Tibial nerve (tissue), 4 donors: ENCODE measurements around the gene DUSP23. TPM values are rescaled to one million over a fixed set of nuclear protein-coding genes. Genes with fewer than 3 reads are reported as not detected.

Experiments
- DNase-seq, 2 donors: peaks; one replicate each; pipeline ENCODE4 v3.0.0-alpha.2; 2019; ENCODE audit warnings: low spot score in 2 of 2
- H3K27ac ChIP-seq, 4 donors: fragments of 200-600 bp; sonication (generic) in 3 of 4; one replicate each; pipeline ENCODE4 v1.5.1; 2017 to 2019; ENCODE audit warnings: mild to moderate bottlenecking in 1 of 4
- H3K27me3 ChIP-seq, 2 donors: fragments of 200-600 bp; sonication (generic) in 1 of 2; one replicate each; pipeline versions ENCODE4 v1.5.1 to v1.6.0; 2017 to 2019
- H3K36me3 ChIP-seq, 3 donors: fragments of 200-600 bp; sonication (generic); one replicate each; pipeline ENCODE4 v1.5.1; 2018 to 2019
- H3K4me1 ChIP-seq, 4 donors: fragments of 200-600 bp; sonication (generic) in 3 of 4; one replicate each; pipeline ENCODE4 v1.5.1; 2017 to 2019
- H3K4me3 ChIP-seq, 4 donors: fragments of 200-600 bp; sonication (generic) in 3 of 4; one replicate each; pipeline ENCODE4 v1.5.1; 2017 to 2019; ENCODE audit warnings: mild to moderate bottlenecking in 1 of 4, moderate library complexity in 1 of 4
- H3K9me3 ChIP-seq, 4 donors: fragments of 200-600 bp; sonication (generic) in 3 of 4; one replicate each; pipeline ENCODE4 v1.5.1; 2017 to 2019
- CTCF ChIP-seq, 5 experiments: fragments of 200-600 bp in 3 of 5; fragments of 450-650 bp in 2 of 5; sonication (generic) in 3 of 5; IDR thresholded peaks; one replicate each; pipeline ENCODE4 v1.5.1; 2016 to 2019; ENCODE audit warnings: antibody characterized with exemption in 5 of 5, mild to moderate bottlenecking in 3 of 5, moderate library complexity in 2 of 5
- EP300 ChIP-seq, 2 donors: sonication (generic); formaldehyde crosslinking; IDR thresholded peaks; one replicate each; pipeline ENCODE4 v1.6.1; 2017; ENCODE audit warnings: antibody characterized with exemption in 2 of 2, mild to moderate bottlenecking in 1 of 2
- POLR2A ChIP-seq, 2 donors: fragments of 450-650 bp; IDR thresholded peaks; one replicate each; pipeline ENCODE4 v1.6.1; 2017; ENCODE audit warnings: antibody characterized with exemption in 2 of 2, mild to moderate bottlenecking in 2 of 2, moderate library complexity in 2 of 2
- WGBS, 2 donors: methylation state at CpG; one replicate each; pipeline ENCODE4 v1.1.5; 2018; 5-methylcytosine and 5-hydroxymethylcytosine counted together
- total RNA-seq, 4 donors: library from RNA; depleted of rRNA; stranded (reverse); fragments of >200 nt; gene quantifications; one replicate each; pipeline ENCODE4 v1.1.0, GENCODE V29; 2016

Gene DUSP23
- total RNA-seq, 4 donors from 2014 or later = 114 to 162 (median 123) TPM

- Histone ChIP-seq H3K36me3 (no peaks in the 10 kb centered on the region), H3K27me3 (no peaks in the 10 kb centered on the region), H3K27ac (no peak overlapping the region), H3K4me1 (no peaks in the 10 kb centered on the region), H3K9me3 (no peaks in the 10 kb centered on the region), H3K4me3 (no peak overlapping the region)
- no peak for DNase-seq
- no peak for TF ChIP-seq EP300 (IDR thresholded peaks at IDR 0.05)
- TF ChIP-seq CTCF (IDR thresholded peaks at IDR 0.05) = no peak
- no peak for TF ChIP-seq POLR2A (IDR thresholded peaks at IDR 0.05)
- 79 to 89% methylated on average over 1 of the region's 1 CpG for WGBS, 2 donors
Observed at GRCh38 chr1:159748370-159748769, 32.4 kb upstream of the DUSP23 start.

GRCh38 chr1:159749630-159750029 lies 31.1 kb upstream of the DUSP23 start:
- WGBS, 2 donors = 65 to 69% methylated on average over 2 of the region's 2 CpGs
- no peaks in the 10 kb centered on the region for H3K4me1 ChIP-seq

GRCh38 chr1:159750621-159751020 lies 30.1 kb upstream of the DUSP23 start:
- H3K27ac ChIP-seq = peak overlapping the region in 1 of 4 donors; percentile 69
- TF ChIP-seq EP300 (IDR thresholded peaks at IDR 0.05) (no peak), POLR2A (IDR thresholded peaks at IDR 0.05) (no peak), CTCF (IDR thresholded peaks at IDR 0.05) (no peak)
- H3K27me3 ChIP-seq = no peaks in the 10 kb centered on the region
- H3K4me3 ChIP-seq = no peak overlapping the region
- H3K4me1 ChIP-seq = no peaks in the 10 kb centered on the region
- no peaks in the 10 kb centered on the region for H3K9me3 ChIP-seq
- DNase-seq = no peak
- no peaks in the 10 kb centered on the region for H3K36me3 ChIP-seq

More at GRCh38 chr1:159749630-159750029, 31.1 kb upstream of the DUSP23 start:
- no peaks in the 10 kb centered on the region for H3K9me3 ChIP-seq
- H3K27me3 ChIP-seq = no peaks in the 10 kb centered on the region
- no peak for DNase-seq
- no peak overlapping the region for H3K4me3 ChIP-seq
- TF ChIP-seq CTCF (IDR thresholded peaks at IDR 0.05) (no peak), EP300 (IDR thresholded peaks at IDR 0.05) (no peak), POLR2A (IDR thresholded peaks at IDR 0.05) (no peak)
- no peak overlapping the region for H3K27ac ChIP-seq
- H3K36me3 ChIP-seq = no peaks in the 10 kb centered on the region

- H3K27me3 ChIP-seq = no peaks in the 10 kb centered on the region
- H3K4me1 ChIP-seq = no peaks in the 10 kb centered on the region
- no peaks in the 10 kb centered on the region for H3K9me3 ChIP-seq
- H3K36me3 ChIP-seq = no peaks in the 10 kb centered on the region
- no peak for DNase-seq
- H3K27ac ChIP-seq = peak overlapping the region in 1 of 4 donors; percentile 69
- TF ChIP-seq POLR2A (IDR thresholded peaks at IDR 0.05) (no peak), EP300 (IDR thresholded peaks at IDR 0.05) (no peak), CTCF (IDR thresholded peaks at IDR 0.05) (no peak)
- no peak overlapping the region for H3K4me3 ChIP-seq
Observed at GRCh38 chr1:159751031-159751430, 29.7 kb upstream of the DUSP23 start.

- Histone ChIP-seq H3K27me3 (no peaks in the 10 kb centered on the region), H3K9me3 (no peaks in the 10 kb centered on the region), H3K36me3 (no peaks in the 10 kb centered on the region), H3K4me3 (no peak overlapping the region), H3K4me1 (no peaks in the 10 kb centered on the region), H3K27ac (peak overlapping the region in 1 of 4 donors; percentile 69)
- WGBS, 2 donors = 59 to 70% methylated on average over 4 of the region's 4 CpGs
- peak; percentile 60 to 90 for DNase-seq
- TF ChIP-seq POLR2A (IDR thresholded peaks at IDR 0.05) = no peak
- no peak for TF ChIP-seq CTCF (IDR thresholded peaks at IDR 0.05)
- peak in 1 of 2 donors; percentile 93 for TF ChIP-seq EP300 (IDR thresholded peaks at IDR 0.05)
Observed at GRCh38 chr1:159752135-159752580, 28.6 kb upstream of the DUSP23 start.
